Stimulated activated CD4-positive, alpha-beta T cell treated with anti-CD3 and anti-CD28 coated beads, Interleukin-1b, Interleukin-23, amount 100 ng/mL, for 4 hours (primary cell): ENCODE results near the gene KRTAP17-1.

ENCODE experiments used
- DNase-seq, 2 donors: peaks; one replicate each; pipeline ENCODE4 v3.0.0-alpha.2; 2020; ENCODE audit warnings: low read depth in 2 of 2

The KRTAP17-1 gene

DNA sequence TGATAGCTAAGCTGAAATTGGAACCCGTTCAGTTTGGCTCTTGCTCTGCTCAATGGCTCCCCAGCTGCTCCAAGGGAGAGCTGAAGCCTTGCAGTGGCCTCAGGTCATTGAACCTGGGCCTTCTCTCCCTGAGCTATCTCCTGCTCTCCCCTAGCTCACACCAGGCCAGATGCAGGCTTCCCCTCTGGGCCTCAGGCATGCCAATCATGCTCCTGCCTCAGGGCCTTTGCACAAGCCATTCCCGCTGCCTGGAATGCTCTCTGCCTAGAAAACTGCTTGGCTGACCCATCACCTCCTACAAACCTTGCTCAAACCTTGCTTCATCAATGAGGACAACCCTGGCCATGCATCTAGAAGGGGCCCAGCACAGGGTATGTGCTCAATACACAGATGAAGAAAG, 16.7 kb upstream of the KRTAP17-1 start:
- no peak for DNase-seq

DNA sequence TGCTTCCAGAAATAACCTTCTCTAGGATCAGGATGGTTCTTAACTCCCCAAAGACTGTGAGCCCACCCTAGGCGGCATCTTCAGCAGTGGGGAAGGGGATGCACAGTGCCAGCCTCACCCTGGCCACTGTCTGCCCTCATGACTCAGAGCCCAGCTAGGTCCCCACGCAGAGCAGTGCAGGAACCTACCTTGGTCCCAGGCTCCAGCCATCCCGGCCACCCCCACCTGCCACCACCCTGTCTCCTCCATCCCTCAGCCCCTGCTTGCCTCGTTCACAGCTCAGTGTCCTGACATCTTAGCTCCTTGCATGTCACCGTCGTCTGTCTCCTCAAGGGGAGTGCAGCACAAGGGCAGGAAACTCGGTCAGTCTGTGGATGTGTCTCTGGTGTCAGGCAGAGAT, 16.1 kb upstream of the KRTAP17-1 start:
- DNase-seq: no peak

DNA sequence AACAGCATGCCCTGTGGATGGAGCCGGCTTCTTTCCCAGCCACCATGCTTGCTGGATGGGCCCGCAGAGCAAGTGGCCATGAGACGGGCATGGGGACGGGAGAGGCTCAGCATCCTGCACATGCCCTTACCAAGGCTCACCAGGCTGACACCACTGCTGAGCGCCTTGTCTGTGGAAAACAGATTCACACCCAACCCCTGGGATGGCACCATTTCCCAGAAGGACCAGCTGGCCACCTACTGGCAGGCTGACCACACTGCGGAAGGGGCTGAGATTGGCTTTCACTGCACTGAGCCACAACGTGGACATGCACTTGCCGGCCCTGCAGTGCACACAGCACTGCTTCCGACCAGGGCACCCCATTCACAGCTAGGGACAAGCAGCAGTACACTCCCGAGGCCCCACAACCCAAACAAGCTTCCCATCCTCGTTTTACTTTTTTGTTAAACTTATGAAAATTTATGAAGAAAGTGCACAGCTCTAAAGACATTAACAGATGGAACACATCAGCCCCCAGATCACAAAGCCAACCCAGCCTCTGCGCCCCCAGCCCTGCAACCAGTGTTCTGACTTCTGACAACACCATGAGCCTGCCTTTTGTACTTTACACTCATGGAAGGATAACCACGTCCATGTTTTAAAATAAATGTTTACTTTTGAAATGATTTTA, 13.9 kb upstream of the KRTAP17-1 start:
- no peak for DNase-seq

DNA sequence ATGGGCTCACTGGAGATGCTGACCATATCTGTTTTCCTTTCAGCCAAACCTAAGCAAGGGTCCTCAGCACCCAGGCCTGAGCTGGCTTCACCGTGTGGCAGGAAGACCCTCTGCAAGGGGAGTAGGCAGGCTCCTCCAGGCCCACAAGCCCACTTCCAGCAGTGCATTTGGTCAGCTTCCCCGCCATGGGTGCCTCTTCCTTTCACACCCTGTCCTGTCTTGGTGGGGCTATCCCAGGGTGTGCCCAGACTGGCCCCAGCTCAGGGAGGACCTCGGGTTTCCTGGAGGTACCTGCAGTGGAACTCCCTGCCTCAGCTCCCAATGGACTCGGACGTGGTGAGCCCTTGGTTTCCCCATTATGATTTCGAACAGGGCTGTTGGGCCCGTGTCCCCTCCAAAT, 12.7 kb upstream of the KRTAP17-1 start:
- no peak for DNase-seq

DNA sequence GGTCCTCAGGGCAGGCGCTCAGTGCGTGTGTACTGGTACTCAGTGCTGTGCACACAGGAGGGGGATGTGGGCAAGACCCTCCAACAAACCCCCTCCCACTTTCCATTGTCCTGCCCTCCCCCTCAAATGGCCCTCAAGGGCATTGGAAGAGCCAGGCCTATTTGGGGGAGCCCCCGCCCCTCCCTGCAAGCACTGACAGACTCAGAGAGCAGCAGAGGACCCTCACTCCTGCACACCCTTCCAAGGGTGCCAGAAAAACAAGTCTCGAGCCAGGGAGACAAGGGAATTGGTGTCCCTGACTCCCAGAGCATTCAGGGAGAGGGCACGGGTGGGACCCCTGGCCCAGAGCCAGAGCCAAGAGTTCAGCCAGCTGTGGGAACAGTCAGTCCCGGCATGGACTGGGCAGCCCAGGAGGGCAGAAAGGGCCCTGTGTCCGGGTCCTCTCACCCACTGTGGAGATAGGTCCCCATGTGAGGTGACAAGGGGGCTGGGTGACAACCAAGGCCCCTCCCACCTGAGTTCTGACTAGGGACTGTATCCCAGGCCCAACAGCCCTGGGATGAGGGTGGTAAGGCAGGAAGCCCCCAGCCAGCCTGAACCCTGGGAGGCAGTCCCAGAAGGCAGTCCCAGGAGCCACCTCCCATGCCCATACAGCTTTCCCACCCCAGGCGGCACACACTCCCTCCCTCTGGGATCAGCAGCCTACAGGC, 12.1 kb upstream of the KRTAP17-1 start:
- DNase-seq: no peak

DNA sequence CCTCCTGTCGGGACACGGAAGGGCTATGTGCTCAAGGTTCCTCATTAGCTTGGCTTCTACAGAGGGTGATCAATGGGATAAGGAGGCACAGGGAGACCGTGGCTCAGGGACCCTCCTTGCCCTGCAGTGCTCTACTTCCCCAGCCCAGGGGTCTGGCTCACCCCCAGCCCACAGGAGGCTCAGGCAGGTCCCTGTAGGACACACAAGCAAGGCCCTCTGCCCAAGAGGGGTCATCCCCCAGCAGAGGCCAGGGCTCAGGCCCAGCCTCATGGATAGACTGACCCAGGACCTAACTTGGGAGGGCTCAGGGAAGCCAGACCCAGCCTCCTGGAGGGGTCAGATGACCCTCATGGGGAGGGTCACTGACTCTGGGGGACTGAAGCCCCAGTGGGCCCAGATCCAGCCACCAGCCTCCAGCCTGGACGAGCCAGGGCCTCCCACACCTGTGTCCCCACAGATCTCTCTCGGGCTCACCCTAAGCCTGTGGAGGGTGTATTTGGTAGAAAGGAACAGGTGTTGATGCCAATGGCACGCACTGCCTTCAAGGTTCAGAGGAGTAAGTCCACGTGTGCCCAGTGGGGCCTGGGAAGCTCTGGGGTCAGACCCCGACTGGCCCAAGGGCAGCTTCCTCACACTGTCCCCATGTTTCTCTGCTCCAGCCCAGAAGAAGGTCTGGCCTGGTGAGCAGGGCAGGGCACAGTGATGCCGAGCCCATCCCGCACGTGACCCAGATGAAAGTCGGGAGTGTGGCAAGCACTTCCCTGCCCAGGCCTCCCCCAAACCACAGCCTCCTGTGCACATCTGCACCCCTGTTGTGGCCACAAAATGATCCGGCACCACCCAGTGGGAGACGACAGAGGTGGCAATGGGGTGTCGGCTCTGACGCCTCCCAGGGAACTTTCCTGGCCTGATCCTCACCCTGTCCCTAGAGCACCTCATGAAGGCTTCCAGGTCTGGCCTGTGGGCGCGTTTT, 10.9 kb upstream of the KRTAP17-1 start:
- DNase-seq: no peak

DNA sequence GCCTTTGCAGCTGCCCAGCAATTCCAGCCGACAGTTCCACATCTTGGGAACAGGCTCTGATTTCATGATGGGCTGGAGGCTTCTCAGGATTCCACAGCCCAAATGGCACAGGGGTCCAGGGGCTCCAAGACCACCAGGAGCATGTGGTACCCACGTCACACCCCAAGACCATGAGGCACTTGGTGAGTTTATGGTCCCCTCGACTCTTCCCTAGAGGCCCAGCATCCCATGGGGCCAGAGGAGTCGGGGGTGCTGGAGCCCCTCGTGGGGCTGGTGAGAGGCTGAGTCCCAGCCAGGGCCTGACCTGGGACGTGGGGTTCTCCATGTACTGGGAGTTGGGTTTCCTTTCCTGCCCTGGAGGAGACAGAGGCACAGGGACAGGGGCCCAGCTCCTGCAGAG, 10.1 kb upstream of the KRTAP17-1 start:
- DNase-seq: no peak

DNA sequence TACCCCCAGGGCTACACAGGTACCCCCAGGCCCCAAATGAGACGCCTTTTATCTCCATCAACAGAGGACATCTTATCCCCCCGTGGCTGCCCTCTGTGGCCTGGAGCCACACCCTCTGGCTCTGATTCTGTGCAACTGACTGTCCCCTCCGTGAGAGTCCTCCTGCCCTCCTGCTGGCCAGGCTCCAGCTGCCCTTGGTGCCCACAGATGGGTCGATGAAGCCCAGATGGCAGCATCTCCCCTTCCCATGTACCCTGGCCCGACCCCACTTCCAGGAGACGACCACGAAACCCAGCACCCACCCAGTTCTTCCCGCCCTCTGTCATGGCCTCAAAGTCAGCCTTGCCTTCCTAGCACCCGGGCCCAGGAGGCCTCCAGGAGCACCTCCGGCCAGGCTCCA, 9.6 kb upstream of the KRTAP17-1 start:
- no peak for DNase-seq

DNA sequence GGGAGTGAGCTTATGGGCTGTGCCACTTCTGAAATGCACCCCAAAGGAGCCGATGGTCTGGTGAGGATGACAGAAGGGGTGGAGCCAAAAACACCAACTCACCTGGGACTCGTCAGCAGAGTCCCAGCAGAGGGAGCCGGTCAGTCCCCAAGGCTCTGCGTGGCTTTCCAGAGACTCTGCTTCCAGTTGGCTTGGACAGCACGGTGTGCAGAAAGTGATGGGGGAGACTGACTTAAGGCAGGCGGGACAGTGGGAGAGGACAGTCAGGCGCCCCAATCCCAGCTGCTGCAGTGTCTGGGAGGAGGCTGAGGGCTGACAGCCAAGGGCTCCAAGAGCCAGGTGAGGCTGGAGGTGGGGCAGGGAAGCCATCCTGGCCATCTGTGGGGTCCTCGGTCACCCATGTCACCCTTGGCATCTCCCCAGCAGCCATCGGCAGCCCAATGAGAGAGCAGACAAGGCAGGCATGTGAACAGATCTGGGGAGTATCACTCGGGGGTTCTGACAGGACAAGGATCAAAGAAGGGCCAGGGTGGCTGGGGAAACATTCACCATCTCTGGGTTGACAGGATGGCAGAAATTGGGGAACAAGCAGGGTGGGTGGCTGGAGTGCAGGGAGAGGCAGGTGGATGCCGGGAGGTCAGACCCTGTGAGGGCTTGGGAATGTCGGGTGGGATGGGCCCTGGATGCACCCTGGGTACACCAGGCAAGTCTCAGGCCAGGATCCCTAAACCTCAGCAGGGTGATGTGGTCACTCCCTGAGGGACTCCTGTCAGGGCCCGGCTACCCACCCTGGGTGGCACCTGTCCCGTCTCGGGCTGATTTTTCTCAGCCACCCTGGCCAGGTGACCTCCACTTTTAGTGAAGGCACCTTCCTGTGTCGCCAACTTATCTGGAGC, 8.9 kb upstream of the KRTAP17-1 start:
- DNase-seq: no peak

DNA sequence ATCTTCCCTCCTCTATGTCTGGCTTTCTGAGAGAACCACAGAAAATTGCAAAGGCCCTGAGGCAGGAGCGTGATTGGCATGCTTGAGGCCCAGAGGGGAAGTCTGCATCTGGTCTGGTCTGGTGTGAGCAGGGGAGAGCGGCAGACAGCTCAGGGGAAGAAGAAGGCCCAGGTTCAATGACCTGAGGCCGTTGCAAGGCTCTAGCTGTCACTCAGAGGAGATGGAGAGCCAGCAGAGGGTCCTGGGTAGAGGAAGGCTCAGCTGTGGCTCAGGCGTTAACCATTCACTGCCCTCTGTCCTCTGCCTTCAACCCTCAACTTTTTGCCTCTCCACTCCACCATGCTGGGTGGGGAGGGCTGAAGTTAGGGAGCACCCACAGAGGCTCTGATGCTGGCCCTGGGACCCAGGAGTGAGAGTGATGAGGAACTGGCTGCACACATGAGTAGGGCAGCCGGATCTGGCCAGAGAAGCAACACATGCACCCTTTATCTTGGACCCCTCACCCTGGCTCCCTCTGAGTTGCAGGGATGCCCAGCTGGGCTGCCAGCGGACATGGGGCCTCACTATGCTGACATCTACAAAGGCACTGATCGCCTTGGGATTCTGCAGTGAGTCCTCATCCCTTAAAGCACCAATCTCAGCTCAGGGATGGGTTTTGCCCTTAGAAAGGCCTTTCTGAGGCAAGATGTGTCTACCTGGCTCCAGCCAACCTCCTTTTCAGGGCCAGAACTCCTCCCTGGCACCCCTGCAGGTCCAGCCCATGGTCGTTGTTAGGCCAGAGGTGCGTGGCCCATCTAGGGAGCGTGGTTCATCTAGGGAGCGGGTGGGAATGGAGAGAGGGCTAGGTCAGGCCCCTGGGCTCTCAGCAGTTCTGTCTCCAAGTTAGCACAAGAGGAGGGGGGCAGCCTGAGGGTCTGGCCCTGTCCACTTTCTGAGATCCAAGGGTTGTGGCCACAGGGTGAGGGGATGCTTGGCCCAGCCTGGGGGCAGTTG, 7.7 kb upstream of the KRTAP17-1 start:
- no peak for DNase-seq

DNA sequence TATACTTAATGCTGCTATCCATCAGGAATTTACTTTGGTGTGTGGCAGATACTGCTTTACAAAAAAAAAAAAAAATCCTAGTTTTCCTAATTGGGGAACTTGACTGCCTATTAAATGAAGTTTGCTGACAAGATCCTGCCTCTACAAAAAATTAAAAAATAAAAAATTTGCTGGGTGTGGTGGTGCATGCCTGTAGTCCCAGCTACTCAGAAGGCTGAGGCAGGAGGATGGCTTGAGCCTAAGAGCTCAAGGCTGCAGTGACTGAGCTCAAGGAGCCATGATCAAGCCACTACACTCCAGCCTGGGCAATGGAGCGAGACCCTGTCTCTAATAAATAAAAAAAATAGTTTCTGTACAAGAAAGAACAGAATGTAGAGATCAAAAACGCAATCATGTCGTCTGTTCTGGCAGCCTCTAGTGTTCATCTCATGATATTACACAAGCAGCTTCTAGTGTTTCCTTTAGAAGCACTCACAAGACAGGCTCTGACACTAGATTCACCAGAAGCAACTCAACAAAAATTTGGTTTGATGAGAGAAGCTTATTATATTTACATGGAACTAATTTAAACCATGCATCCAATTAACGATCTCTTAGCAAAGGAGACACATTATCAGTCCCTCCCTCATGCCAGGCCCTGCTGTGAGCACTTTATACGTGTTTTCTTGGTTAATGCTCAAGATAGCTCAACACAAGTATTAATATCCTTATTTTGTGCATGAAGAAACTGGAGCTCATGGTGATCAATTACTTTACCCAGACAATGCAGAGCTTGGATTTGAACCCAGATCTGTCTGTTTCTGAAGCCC, 6.8 kb upstream of the KRTAP17-1 start:
- no peak for DNase-seq

DNA sequence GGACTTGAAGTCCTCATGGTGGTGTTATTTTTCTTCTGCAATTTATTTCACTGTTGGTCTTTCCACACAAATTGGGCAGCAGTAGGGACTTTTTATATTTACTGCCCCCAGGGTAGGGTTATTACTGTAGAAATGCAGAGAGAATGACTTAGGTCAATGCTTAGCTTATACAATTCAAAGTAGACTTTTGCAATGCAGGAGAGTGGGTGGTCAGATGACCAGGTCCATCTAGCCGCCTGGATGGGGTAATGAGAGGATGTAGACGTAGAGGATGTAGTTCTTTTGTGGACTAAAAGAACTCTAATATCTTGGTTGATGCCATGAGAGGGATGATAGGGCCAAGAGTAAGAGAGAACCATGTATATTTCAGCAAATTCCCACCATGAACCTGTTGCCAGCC, 2.7 kb upstream of the KRTAP17-1 start:
- DNase-seq: no peak

DNA sequence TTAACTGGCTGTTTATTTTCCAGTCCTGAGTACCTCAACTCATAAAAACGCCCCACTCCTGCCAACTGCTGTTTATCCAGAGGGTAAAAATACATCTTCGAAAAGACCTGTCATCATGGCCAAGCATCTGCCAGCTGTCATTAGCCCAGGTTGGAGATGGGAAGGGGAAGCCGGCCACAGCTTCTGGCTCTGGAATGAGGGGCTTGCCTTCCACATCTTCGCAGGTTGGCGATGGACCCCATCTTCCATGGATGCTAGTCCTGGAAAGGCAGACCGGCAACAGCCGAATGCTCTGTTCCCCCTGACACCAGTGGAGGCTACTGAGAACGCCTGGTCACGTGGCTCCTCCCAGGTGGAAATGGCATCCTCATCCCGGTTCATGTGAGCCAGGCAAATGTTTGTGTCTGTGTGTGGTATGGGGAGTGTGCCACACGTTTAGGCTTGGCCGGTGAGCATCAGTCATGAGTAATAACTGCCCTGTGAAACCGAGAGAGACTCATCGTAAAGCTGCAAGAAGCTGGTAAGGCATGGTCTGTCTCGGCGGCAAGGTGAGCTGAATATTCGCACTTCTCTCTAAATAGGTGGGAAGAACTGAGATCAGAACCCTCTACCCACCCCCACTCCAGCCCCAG, 420 bp upstream of the KRTAP17-1 start:
- no peak for DNase-seq

DNA sequence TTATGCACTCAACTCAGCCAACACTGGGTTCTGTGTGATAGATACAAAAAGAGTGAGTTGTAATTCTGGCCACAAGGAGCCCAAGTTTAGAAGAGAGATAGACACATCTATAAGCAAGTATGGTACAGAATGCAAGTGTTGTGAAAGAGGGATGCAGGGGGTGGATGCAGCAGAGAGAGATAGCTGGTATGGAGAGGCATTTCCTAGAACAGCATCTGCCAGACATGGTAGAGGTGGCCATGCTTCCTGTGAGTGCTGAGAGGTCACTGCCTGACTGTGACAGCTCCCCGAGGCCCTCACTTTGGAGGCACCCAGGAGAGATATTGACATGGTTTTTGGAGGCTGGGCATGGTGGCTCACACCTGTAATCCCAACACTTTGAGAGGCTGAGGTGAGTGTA, 4.4 kb downstream of the KRTAP17-1 start:
- no peak for DNase-seq

DNA sequence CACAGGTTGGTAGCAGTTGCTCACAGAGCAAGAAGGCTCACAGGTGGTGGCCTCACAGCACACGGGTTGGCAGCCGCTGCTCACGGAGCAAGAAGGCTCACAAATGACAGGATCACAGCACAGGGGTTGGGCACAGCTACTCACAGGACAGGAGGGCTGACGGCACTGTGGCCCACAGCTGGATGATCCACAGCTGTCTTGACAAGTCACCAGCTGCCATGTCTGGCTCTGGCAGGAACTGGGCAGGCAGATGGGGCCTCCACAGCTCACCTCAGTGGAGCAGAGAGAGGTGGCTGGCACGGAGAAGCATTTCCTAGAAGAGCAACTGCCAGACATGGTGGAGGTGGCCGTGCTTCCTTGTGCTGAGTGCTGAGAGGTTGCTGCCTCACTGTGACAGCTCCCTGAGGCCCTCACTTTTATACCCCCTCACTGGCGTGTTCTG, 6.6 kb downstream of the KRTAP17-1 start, which contains the start of gene KRTAP16-1:
Gene KRTAP16-1 (minus strand): TSS at position 392 of the 442 bp plus-strand sequence. CDS start 56 bp downstream, at position 336.
- peak in 1 of 2 donors; percentile 17 for DNase-seq

DNA sequence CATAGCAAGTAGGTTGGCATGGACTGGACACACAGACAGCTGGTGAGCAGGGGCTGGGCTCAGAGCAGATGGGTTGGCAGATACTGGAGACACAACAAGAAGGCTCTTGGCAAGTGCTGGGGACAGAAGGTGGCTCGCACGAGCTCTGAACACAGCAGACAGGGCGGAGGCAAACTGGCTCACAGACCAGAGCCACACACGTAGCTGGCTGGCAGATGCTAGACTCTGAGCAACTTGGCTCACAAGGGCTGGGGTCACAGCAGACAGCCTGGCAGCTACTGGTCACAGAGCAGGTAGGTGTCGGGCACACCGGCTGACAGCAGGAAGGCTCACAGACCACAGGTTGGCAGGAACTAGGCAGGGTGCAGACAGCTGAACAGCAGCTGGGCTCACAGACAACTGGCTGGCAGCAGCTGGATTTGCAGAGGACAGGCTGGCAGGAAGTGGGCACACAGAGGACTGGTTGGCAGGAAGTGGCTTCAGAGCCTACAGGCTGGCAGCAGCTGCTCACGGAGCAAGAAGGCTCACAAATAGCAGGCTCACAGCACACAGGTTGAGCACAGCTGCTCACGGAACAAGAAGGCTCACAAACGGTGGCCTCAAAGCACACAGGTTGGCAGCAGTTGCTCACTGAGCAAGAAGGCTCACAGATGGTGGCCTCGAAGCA, 7.1 kb downstream of the KRTAP17-1 start:
- peak; percentile 23 to 32 for DNase-seq

DNA sequence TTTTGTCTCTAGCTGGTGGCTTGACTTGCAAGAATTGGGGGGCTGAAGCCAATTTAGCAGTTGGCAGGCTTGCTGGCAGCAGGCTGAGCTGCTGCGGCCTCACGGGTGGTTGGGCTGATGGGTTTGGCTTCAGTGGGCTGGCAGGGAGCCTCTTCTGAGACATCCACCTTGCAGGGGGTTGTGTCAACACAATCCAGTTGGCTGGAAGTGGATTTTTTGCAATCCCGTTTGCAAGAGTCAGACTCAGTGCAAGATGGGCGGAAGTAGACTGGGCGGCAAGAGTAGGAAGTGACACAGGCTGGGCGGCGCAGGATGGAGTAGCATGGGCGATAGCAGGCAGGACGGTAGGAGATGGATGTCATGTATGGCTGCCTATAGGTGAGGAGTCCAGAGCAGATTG, 7.9 kb downstream of the KRTAP17-1 start:
- DNase-seq: no peak

DNA sequence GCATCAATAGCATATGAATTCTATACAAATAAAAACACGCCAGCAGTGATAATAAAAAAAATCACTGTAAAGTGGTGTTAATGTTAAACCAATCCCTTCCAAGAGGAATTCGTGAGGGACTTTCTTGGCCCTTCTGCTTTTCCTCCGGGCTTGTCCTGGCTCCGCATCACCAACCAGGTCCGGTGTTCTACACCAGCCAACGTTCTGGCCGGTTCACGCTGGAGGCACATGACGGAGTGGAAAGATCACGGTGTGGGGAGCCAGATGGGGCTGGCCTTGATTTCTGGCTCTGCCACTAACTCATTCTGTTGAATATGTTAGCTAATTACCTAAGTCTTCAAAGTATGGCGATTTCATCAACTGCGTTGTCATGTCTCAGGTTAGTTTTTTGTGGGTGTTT, 11.4 kb downstream of the KRTAP17-1 start:
- DNase-seq: no peak
